Suprapubic skin (tissue), 4 donors: ENCODE results near the gene MSRB1. TPM values are rescaled to one million over a fixed set of nuclear protein-coding genes. Genes with fewer than 3 reads are reported as not detected.

ENCODE experiments used
- DNase-seq, 2 donors: peaks; one replicate each; pipeline ENCODE4 v3.0.0-alpha.2; 2019; ENCODE audit warnings: low spot score in 2 of 2
- H3K27ac ChIP-seq: fragments of 200-600 bp; sonication (generic); one replicate; pipeline ENCODE4 v1.5.1; 2019
- H3K27me3 ChIP-seq: fragments of 200-600 bp; sonication (generic); one replicate; pipeline ENCODE4 v1.5.1; 2019
- H3K36me3 ChIP-seq: fragments of 200-600 bp; sonication (generic); one replicate; pipeline ENCODE4 v1.5.1; 2019
- H3K4me1 ChIP-seq: fragments of 200-600 bp; sonication (generic); one replicate; pipeline ENCODE4 v1.5.1; 2019
- H3K4me3 ChIP-seq: fragments of 200-600 bp; sonication (generic); one replicate; pipeline ENCODE4 v1.5.1; 2019; ENCODE audit warnings: mild to moderate bottlenecking
- H3K9me3 ChIP-seq: fragments of 200-600 bp; sonication (generic); one replicate; pipeline ENCODE4 v1.5.1; 2019
- CTCF ChIP-seq, 2 donors: fragments of 200-600 bp in 1 of 2; fragments of 450-650 bp in 1 of 2; sonication (generic) in 1 of 2; IDR thresholded peaks; one replicate each; pipeline ENCODE4 v1.5.1; 2016 to 2019; ENCODE audit warnings: antibody characterized with exemption in 2 of 2, mild to moderate bottlenecking in 1 of 2, moderate library complexity in 1 of 2
- EP300 ChIP-seq: sonication (generic); formaldehyde crosslinking; IDR thresholded peaks from one replicate; pipeline ENCODE4 v1.6.1; 2017; ENCODE audit warnings: antibody characterized with exemption
- POLR2A ChIP-seq, 2 donors: fragments of 450-650 bp; IDR thresholded peaks; one replicate each; pipeline ENCODE4 v1.6.1; 2017; ENCODE audit warnings: antibody characterized with exemption in 2 of 2, mild to moderate bottlenecking in 2 of 2, moderate library complexity in 2 of 2
- POLR2AphosphoS5 ChIP-seq, 3 donors: sonication (generic); formaldehyde crosslinking; IDR thresholded peaks; one replicate each; pipeline ENCODE4 v1.6.1; 2017; ENCODE audit warnings: antibody characterized with exemption in 3 of 3
- WGBS: methylation state at CpG from one replicate; pipeline ENCODE4 v1.1.5; 2018; 5-methylcytosine and 5-hydroxymethylcytosine counted together
- total RNA-seq, 4 donors: library from RNA; depleted of rRNA; stranded (reverse); fragments of >200 nt; gene quantifications; one replicate each; pipeline ENCODE4 v1.1.0, GENCODE V29; 2016

Gene MSRB1
- total RNA-seq, 4 donors from 2014 or later: 14.9 to 28.6 (median 23.5) TPM

- Histone ChIP-seq H3K36me3 (peaks cover 11% of the 10 kb centered on the region), H3K27ac (no peak overlapping the region), H3K4me3 (peak overlapping the region; percentile 49), H3K9me3 (no peaks in the 10 kb centered on the region), H3K27me3 (peaks cover 28% of the 10 kb centered on the region), H3K4me1 (peaks cover 41% of the 10 kb centered on the region)
- no peak for DNase-seq
- TF ChIP-seq POLR2A (IDR thresholded peaks at IDR 0.05) (no peak), EP300 (no peak), POLR2AphosphoS5 (IDR thresholded peaks at IDR 0.05) (no peak), CTCF (IDR thresholded peaks at IDR 0.05) (no peak)
- WGBS: 1% methylated on average over 18 of the region's 50 CpGs
Observed at GRCh38 chr16:1990351-1991134, 47.5 kb upstream of the MSRB1 start.

GRCh38 chr16:1990101-1990350, 47.0 kb upstream of the MSRB1 start:
- Histone ChIP-seq H3K36me3 (peaks cover 12% of the 10 kb centered on the region), H3K4me1 (peaks cover 46% of the 10 kb centered on the region), H3K9me3 (no peaks in the 10 kb centered on the region), H3K4me3 (peak overlapping the region; percentile 49), H3K27me3 (peaks cover 28% of the 10 kb centered on the region), H3K27ac (no peak overlapping the region)
- WGBS: no CpG with 5 or more reads among the region's 25 CpGs
- TF ChIP-seq POLR2AphosphoS5 (IDR thresholded peaks at IDR 0.05) (no peak), POLR2A (IDR thresholded peaks at IDR 0.05) (no peak), EP300 (no peak), CTCF (IDR thresholded peaks at IDR 0.05) (no peak)
- no peak for DNase-seq

GRCh38 chr16:1989209-1990100, 46.5 kb upstream of the MSRB1 start, which contains the start of gene SYNGR3:
Gene SYNGR3 (plus strand): TSS chr16:1989970. CDS start chr16:1990103, 133 bp downstream.
- H3K27ac ChIP-seq: no peak within 1 kb of the TSS
- no peaks in the 10 kb centered on the region for H3K9me3 ChIP-seq
- H3K4me1 ChIP-seq: peaks cover 52% of the 10 kb centered on the region
- 6% methylated on average over 10 of the region's 67 CpGs for WGBS
- peak within 1 kb of the TSS; percentile 49 for H3K4me3 ChIP-seq
- no peak for TF ChIP-seq POLR2AphosphoS5 (IDR thresholded peaks at IDR 0.05)
- TF ChIP-seq EP300: no peak
- no peak for TF ChIP-seq CTCF (IDR thresholded peaks at IDR 0.05)
- no peak for TF ChIP-seq POLR2A (IDR thresholded peaks at IDR 0.05)
- peaks cover 12% of the 10 kb centered on the region for H3K36me3 ChIP-seq
- no peak for DNase-seq
- H3K27me3 ChIP-seq: peaks cover 28% of the 10 kb centered on the region

- H3K36me3 ChIP-seq: peaks cover 12% of the 10 kb centered on the region
- 95% methylated on average over 9 of the region's 10 CpGs for WGBS
- H3K4me3 ChIP-seq: no peak overlapping the region
- TF ChIP-seq EP300: no peak
- TF ChIP-seq POLR2AphosphoS5 (IDR thresholded peaks at IDR 0.05): no peak
- no peak for TF ChIP-seq POLR2A (IDR thresholded peaks at IDR 0.05)
- TF ChIP-seq CTCF (IDR thresholded peaks at IDR 0.05): no peak
- H3K4me1 ChIP-seq: peaks cover 62% of the 10 kb centered on the region
- no peak overlapping the region for H3K27ac ChIP-seq
- no peak for DNase-seq
- no peaks in the 10 kb centered on the region for H3K9me3 ChIP-seq
- H3K27me3 ChIP-seq: peaks cover 28% of the 10 kb centered on the region
Observed at GRCh38 chr16:1987198-1987597, 44.2 kb upstream of the MSRB1 start.
